Breast epithelium (tissue), 4 donors: Measurements from ENCODE around the gene NDUFAF8. TPM values are rescaled to one million over a fixed set of nuclear protein-coding genes. Genes with fewer than 3 reads are reported as not detected.
A peak's percentile ranks its signal among the peaks of the same experiment; 100 is the strongest.

ENCODE experiments used
- DNase-seq, 2 donors: peaks; one replicate each; pipeline ENCODE4 v3.0.0-alpha.2; 2019; ENCODE audit warnings: low spot score in 2 of 2
- H3K27ac ChIP-seq, 2 donors: fragments of 200-600 bp; sonication (generic) in 1 of 2; one replicate each; pipeline ENCODE4 v1.5.1; 2016 to 2019; ENCODE audit warnings: mild to moderate bottlenecking in 1 of 2
- H3K27me3 ChIP-seq, 2 donors: fragments of 200-600 bp; sonication (generic) in 1 of 2; one replicate each; pipeline versions ENCODE4 v1.5.1 to v1.6.0; 2017 to 2019; ENCODE audit warnings: control low read depth in 1 of 2, mild to moderate bottlenecking in 1 of 2
- H3K36me3 ChIP-seq: fragments of 200-600 bp; one replicate; pipeline ENCODE4 v1.5.1; 2019
- H3K4me1 ChIP-seq, 2 donors: fragments of 200-600 bp; sonication (generic); one replicate each; pipeline ENCODE4 v1.5.1; 2016 to 2019; ENCODE audit warnings: control low read depth in 1 of 2
- H3K4me3 ChIP-seq, 3 donors: fragments of 200-600 bp; sonication (generic); 1 replicate in 2 of 3; 2 replicates in 1 of 3; pipeline ENCODE4 v1.5.1; 2016 to 2019; ENCODE audit warnings: mild to moderate bottlenecking in 3 of 3, moderate library complexity in 2 of 3
- H3K9me3 ChIP-seq, 2 donors: fragments of 200-600 bp; sonication (generic) in 1 of 2; one replicate each; pipeline ENCODE4 v1.5.1; 2016 to 2019; ENCODE audit warnings: control low read depth in 1 of 2
- POLR2A ChIP-seq: fragments of 450-650 bp; IDR thresholded peaks from one replicate; pipeline ENCODE4 v1.6.1; 2016; ENCODE audit warnings: antibody characterized with exemption, mild to moderate bottlenecking, moderate library complexity
- POLR2AphosphoS5 ChIP-seq, 3 donors: sonication (generic); formaldehyde crosslinking; IDR thresholded peaks; one replicate each; pipeline ENCODE4 v1.6.1; 2017; ENCODE audit warnings: antibody characterized with exemption in 3 of 3
- intact Hi-C: fragments of 100-400 bp; cut with DNase I; formaldehyde crosslinking; loops from one replicate; pipeline ENCODE4 v1.15.1; 2023; ENCODE audit warnings: low total_unique reads
- total RNA-seq, 3 donors: library from RNA; depleted of rRNA; stranded (reverse); fragments of >200 nt; gene quantifications; one replicate each; pipeline ENCODE4 v1.1.0, GENCODE V29; 2016
- TF ChIP-seq, protein P1 (sequence below), 3 donors: fragments of 450-650 bp; IDR thresholded peaks; one replicate each; pipeline ENCODE4 v1.5.1; 2016 to 2017; ENCODE audit warnings: antibody characterized with exemption in 3 of 3, mild to moderate bottlenecking in 3 of 3, moderate library complexity in 3 of 3

NDUFAF8 gene, protein sequence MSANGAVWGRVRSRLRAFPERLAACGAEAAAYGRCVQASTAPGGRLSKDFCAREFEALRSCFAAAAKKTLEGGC
- 10 to 100 TPM; 34.2 to 39.7 (median 35.2) TPM for total RNA-seq

- intact Hi-C loops = loop anchor here (5.0 kb wide), 1 partner anchor 97 kb away; no protein-coding TSS in a partner anchor
- peak; percentile 98 to 99 for DNase-seq
- Histone ChIP-seq H3K4me3 (peak within 1 kb of the TSS; percentile 80 to 100 (median 97)), H3K4me1 (peaks cover 0 to 15% of the 10 kb centered on the region in 2 donors), H3K27ac (peak within 1 kb of the TSS; percentile 72 to 74), H3K9me3 (no peaks in the 10 kb centered on the region), H3K36me3 (no peaks in the 10 kb centered on the region), H3K27me3 (no peaks in the 10 kb centered on the region)
- TF ChIP-seq POLR2AphosphoS5 (IDR thresholded peaks at IDR 0.05) = peak in 2 of 3 donors; percentile 64 to 75
- peak; percentile 37 for TF ChIP-seq POLR2A
- TF ChIP-seq, protein P1, sequence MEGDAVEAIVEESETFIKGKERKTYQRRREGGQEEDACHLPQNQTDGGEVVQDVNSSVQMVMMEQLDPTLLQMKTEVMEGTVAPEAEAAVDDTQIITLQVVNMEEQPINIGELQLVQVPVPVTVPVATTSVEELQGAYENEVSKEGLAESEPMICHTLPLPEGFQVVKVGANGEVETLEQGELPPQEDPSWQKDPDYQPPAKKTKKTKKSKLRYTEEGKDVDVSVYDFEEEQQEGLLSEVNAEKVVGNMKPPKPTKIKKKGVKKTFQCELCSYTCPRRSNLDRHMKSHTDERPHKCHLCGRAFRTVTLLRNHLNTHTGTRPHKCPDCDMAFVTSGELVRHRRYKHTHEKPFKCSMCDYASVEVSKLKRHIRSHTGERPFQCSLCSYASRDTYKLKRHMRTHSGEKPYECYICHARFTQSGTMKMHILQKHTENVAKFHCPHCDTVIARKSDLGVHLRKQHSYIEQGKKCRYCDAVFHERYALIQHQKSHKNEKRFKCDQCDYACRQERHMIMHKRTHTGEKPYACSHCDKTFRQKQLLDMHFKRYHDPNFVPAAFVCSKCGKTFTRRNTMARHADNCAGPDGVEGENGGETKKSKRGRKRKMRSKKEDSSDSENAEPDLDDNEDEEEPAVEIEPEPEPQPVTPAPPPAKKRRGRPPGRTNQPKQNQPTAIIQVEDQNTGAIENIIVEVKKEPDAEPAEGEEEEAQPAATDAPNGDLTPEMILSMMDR (IDR thresholded peaks at IDR 0.05) = no peak
Observed at GRCh38 chr17:81238815-81239713, at the start of gene NDUFAF8, which contains the start of gene TEPSIN. Gene NDUFAF8, plus strand, starts transcription at chr17:81239318. Its CDS starts 46 bp downstream, at chr17:81239364. Gene TEPSIN, minus strand, starts transcription at chr17:81239055. Its CDS starts 22 bp downstream, at chr17:81239033.

DNA sequence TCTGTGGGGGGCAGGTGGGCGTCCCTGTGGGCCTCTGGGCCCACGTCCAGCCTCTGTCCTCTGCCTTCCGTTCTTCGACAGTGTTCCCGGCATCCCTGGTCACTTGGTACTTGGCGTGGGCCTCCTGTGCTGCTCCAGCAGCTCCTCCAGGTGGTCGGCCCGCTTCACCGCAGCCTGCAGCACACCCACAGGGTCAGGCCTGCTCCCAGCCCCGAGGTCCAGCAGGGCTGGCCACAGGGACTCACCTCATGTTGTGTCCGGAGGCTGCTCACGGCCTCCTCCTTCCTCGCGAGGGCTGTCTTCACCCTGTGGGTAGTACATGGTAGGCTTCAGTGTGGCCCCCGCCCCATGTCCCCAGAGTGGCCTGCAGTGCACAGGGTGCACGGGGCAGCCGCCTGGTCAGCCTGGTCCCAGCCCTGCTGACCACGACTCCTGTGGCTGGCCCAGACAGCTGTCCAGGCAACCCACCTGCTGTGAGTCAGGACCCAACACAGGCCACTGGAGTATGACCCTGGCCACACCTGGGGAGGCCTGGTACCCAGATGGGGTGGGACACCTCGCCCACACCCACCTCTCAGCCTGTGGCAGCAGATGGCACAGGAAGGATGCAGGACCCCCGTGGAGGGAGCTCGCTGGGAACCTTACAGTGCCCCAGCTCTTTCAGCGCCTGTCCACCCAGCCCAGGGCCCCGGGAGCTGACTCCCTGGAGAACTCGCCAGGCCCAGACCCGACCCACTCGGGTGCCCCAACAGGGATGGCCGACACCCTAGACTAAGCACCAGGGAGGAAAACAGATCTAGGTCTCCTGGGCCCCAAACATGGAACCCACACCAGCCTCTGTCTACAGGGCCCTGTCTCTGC, 49.2 kb upstream of the NDUFAF8 start:
- no peak overlapping the region for H3K27ac ChIP-seq
- intact Hi-C loops = no loop called here

DNA sequence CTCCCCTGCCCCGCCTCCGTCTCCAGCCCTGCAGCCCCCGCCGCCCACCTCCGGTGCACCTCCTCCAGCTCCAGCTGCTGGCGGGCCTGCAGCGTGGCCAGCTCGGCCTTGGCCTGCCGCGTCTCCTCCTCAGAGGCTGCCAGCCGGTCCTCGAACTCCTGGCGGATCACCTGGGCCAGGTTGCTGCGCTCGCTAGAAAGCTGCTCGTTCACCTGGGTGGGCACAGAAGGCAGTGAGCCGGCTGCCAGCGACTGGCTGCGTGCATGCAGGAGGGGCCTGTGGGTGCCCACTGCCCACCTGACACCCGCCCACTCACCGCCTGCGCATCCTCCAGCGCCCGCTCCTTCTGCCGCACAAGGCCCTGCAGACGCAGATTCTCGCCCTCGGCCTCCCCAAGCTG, 48.5 kb upstream of the NDUFAF8 start:
- H3K9me3 ChIP-seq = no peaks in the 10 kb centered on the region
- H3K4me3 ChIP-seq = no peak overlapping the region
- TF ChIP-seq, protein P1 (IDR thresholded peaks at IDR 0.05) = no peak
- TF ChIP-seq POLR2A (no peak), POLR2AphosphoS5 (IDR thresholded peaks at IDR 0.05) (no peak)
- DNase-seq = no peak
- no peaks in the 10 kb centered on the region for H3K4me1 ChIP-seq
- H3K27ac ChIP-seq = no peak overlapping the region
- H3K36me3 ChIP-seq = no peaks in the 10 kb centered on the region
- no peaks in the 10 kb centered on the region for H3K27me3 ChIP-seq
- intact Hi-C loops = no loop called here

More for the DNA sequence above, 49.2 kb upstream of the NDUFAF8 start:
- Histone ChIP-seq H3K27me3 (no peaks in the 10 kb centered on the region), H3K4me1 (no peaks in the 10 kb centered on the region), H3K36me3 (no peaks in the 10 kb centered on the region), H3K4me3 (no peak overlapping the region), H3K9me3 (no peaks in the 10 kb centered on the region)
- no peak for DNase-seq
- TF ChIP-seq, protein P1 (IDR thresholded peaks at IDR 0.05) = no peak
- TF ChIP-seq POLR2A = no peak
- TF ChIP-seq POLR2AphosphoS5 (IDR thresholded peaks at IDR 0.05) = no peak

GRCh38 chr17:81191116-81191515, 48.0 kb upstream of the NDUFAF8 start:
- TF ChIP-seq, protein P1 (IDR thresholded peaks at IDR 0.05) = no peak
- no peak for TF ChIP-seq POLR2A
- no peak for TF ChIP-seq POLR2AphosphoS5 (IDR thresholded peaks at IDR 0.05)
- no peaks in the 10 kb centered on the region for H3K27me3 ChIP-seq
- no peak for DNase-seq
- no peak overlapping the region for H3K4me3 ChIP-seq
- H3K9me3 ChIP-seq = no peaks in the 10 kb centered on the region
- no peaks in the 10 kb centered on the region for H3K36me3 ChIP-seq
- no peaks in the 10 kb centered on the region for H3K4me1 ChIP-seq
- no peak overlapping the region for H3K27ac ChIP-seq
- intact Hi-C loops = no loop called here
